ENCODE data around the gene GBGT1. TPM values are rescaled to one million over a fixed set of nuclear protein-coding genes. Genes with fewer than 3 reads are reported as not detected.
A peak's percentile ranks its signal among the peaks of the same experiment; 100 is the strongest.

Gene GBGT1
- total and polyA plus RNA-seq, 9 of the 15 experiments (the other 6 are each of a cell fraction or from before 2014, with no cell fraction given), result 0.55 to 25.8 (median 13.7) TPM

DNA sequence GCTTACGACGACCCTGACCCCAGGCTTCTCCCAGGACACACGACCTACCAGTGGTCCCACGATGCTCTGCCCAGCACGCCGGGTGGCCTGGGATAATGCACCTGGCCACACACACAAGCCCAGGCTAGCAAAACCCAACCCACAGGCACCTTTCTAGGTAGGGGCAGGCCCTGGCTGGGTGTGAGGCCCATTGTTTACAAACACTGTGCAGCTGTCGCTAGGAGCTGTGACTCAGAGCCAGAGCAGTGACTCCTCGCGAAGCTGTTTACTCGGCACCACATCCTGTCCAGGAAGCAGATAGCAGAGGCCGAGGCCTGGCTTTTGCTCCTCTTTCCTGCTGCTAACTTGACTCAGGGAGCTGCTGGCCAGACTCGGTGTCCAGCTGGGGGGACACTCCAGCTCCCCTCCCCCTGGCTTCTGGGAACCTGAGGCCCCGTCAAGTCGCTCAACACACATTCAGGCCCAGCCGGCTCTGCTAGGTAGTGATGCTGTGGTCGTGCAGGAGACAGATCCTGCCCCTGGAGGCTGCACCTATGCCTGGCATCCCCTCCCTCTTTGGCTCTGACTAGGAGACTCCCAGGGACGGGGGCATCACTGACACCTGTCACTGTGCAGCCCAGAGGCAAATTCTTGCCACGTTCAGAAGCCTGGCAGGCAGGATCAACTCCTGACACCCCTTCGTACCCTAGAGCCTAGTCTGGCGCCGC is 29.9 kb downstream of the GBGT1 start (continued):
- TF ChIP-seq, protein P1, sequence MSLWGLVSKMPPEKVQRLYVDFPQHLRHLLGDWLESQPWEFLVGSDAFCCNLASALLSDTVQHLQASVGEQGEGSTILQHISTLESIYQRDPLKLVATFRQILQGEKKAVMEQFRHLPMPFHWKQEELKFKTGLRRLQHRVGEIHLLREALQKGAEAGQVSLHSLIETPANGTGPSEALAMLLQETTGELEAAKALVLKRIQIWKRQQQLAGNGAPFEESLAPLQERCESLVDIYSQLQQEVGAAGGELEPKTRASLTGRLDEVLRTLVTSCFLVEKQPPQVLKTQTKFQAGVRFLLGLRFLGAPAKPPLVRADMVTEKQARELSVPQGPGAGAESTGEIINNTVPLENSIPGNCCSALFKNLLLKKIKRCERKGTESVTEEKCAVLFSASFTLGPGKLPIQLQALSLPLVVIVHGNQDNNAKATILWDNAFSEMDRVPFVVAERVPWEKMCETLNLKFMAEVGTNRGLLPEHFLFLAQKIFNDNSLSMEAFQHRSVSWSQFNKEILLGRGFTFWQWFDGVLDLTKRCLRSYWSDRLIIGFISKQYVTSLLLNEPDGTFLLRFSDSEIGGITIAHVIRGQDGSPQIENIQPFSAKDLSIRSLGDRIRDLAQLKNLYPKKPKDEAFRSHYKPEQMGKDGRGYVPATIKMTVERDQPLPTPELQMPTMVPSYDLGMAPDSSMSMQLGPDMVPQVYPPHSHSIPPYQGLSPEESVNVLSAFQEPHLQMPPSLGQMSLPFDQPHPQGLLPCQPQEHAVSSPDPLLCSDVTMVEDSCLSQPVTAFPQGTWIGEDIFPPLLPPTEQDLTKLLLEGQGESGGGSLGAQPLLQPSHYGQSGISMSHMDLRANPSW (CRISPR knock-in tag; IDR thresholded peaks at IDR 0.05), result no peak
- TF ChIP-seq ZEB2 (IDR thresholded peaks at IDR 0.05) (peak; percentile 74; the same call in 1 of the 2 replicates), TCF3 (CRISPR knock-in tag; IDR thresholded peaks at IDR 0.05) (peak; percentile 66), ETV5 (CRISPR knock-in tag; IDR thresholded peaks at IDR 0.05; ENCODE audit: low read depth) (peak; percentile 100), TEAD1 (CRISPR knock-in tag; IDR thresholded peaks at IDR 0.05) (peak in 1 of 2 experiments; percentile 40; a peak in 1 of 4 replicates), FIP1L1 (IDR thresholded peaks at IDR 0.05; ENCODE audit: low read depth, low read length, poor library complexity, severe bottlenecking) (no peak), CREB1 (IDR thresholded peaks at IDR 0.05) (no peak), CREB1 (CRISPR knock-in tag; IDR thresholded peaks at IDR 0.05) (peak; percentile 51; the same call in 1 of the 2 replicates), RBFOX2 (IDR thresholded peaks at IDR 0.05; ENCODE audit: low read depth, low read length) (peak; percentile 74), NCOA2 (IDR thresholded peaks at IDR 0.05; ENCODE audit: partially characterized antibody in 2 of 2) (no peak), MTA3 (IDR thresholded peaks at IDR 0.05; ENCODE audit: borderline replicate concordance) (0 out of 2 replicates have a peak, but pooled peaks have one; percentile 71)
- TF ChIP-seq, protein P2, sequence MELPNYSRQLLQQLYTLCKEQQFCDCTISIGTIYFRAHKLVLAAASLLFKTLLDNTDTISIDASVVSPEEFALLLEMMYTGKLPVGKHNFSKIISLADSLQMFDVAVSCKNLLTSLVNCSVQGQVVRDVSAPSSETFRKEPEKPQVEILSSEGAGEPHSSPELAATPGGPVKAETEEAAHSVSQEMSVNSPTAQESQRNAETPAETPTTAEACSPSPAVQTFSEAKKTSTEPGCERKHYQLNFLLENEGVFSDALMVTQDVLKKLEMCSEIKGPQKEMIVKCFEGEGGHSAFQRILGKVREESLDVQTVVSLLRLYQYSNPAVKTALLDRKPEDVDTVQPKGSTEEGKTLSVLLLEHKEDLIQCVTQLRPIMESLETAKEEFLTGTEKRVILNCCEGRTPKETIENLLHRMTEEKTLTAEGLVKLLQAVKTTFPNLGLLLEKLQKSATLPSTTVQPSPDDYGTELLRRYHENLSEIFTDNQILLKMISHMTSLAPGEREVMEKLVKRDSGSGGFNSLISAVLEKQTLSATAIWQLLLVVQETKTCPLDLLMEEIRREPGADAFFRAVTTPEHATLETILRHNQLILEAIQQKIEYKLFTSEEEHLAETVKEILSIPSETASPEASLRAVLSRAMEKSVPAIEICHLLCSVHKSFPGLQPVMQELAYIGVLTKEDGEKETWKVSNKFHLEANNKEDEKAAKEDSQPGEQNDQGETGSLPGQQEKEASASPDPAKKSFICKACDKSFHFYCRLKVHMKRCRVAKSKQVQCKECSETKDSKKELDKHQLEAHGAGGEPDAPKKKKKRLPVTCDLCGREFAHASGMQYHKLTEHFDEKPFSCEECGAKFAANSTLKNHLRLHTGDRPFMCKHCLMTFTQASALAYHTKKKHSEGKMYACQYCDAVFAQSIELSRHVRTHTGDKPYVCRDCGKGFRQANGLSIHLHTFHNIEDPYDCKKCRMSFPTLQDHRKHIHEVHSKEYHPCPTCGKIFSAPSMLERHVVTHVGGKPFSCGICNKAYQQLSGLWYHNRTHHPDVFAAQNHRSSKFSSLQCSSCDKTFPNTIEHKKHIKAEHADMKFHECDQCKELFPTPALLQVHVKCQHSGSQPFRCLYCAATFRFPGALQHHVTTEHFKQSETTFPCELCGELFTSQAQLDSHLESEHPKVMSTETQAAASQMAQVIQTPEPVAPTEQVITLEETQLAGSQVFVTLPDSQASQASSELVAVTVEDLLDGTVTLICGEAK (IDR thresholded peaks at IDR 0.05), result peak; percentile 60
- TF ChIP-seq, protein P2 (CRISPR knock-in tag; IDR thresholded peaks at IDR 0.05), result no peak
- TF ChIP-seq, protein P3, sequence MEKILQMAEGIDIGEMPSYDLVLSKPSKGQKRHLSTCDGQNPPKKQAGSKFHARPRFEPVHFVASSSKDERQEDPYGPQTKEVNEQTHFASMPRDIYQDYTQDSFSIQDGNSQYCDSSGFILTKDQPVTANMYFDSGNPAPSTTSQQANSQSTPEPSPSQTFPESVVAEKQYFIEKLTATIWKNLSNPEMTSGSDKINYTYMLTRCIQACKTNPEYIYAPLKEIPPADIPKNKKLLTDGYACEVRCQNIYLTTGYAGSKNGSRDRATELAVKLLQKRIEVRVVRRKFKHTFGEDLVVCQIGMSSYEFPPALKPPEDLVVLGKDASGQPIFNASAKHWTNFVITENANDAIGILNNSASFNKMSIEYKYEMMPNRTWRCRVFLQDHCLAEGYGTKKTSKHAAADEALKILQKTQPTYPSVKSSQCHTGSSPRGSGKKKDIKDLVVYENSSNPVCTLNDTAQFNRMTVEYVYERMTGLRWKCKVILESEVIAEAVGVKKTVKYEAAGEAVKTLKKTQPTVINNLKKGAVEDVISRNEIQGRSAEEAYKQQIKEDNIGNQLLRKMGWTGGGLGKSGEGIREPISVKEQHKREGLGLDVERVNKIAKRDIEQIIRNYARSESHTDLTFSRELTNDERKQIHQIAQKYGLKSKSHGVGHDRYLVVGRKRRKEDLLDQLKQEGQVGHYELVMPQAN (IDR thresholded peaks at IDR 0.05; ENCODE audit: borderline replicate concordance), result no peak

All from K562 (cell line).